ENCODE results near the gene LEP.
"Not testable (repeated sequence)": the region's sequence is repeated elsewhere in the genome, so short reads cannot be mapped to it uniquely, and the experiment has no call there.

LEP gene

DNA sequence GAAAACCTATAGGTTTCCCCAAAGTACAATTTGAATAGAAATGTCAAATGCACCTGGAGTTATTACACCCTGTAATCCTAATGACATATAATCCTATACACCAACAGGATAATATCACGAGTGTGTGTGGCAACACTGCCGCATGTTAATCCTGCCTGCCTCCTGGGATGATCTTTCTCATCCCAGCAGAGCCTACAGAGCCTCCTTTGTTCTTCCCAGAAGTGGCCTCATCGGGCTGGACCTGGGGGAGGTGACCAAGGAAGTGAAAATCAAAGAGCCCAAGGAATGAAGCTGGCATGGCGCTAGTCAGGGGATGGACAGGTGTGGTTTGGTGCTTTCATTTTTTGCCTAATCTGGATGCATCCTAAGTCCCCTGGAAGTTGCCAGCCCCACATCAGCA is 29.5 kb upstream of the LEP start:
- DNase-seq, result no peak

DNA sequence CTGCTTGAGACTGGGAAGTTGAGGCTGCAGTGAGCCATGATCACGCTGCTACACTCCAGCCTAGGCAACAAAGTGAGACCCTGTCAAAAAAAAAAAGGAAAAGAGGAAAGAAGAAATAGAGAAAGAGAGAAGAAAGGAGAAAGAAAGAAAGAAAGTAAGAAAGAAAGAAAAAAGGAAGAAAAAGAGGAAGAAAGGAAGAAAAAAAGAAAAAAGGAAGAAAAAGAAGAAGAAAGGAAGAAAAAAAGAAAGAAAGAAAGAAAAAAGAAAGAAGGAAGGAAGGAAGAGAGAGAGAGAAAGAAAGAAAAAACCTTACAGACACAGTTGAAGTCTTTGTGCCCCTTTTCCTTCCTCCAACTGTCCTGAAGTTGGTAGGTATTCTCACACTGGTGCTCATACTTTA is 26.6 kb upstream of the LEP start:
- no peak for DNase-seq

DNA sequence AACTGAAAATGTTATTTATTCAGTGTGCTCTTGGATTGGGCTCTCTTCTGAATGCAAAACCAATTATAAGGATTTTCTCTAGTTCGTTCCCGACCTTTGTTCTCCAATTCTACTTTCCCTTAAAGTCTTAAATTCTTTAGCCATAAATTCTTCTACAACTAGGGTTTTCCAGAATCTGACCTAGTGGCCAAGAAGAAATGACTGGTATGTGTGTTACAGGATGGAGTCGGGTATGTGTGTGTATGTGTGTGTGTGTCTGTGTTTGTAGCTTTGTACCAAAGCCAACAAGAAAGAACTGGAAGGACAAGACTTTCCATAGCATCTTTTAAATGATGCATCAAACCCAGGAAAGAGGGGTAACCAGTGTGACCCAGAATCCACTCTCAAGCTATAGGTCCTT is 25.8 kb upstream of the LEP start:
- DNase-seq, result no peak

DNA sequence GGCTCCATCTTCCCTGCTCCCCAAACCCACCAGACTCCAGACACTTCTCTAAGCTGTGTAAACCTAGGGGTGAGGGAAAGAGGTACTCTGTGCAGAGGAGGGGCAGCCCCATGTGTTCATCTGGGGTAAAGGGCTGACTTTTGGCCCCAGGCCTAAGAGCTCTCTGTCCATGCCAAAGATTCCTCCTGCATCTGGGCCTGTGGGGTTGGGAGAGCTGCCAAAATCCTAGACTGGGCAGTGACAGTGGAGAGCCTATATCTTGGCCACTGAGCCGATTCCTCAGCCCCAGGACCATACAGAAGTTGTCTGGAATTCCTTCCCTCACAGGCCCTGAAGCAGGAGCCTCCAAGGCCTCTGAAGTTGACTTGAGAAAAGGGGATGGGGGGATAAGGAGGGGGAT is 25.3 kb upstream of the LEP start:
- no peak for DNase-seq

DNA sequence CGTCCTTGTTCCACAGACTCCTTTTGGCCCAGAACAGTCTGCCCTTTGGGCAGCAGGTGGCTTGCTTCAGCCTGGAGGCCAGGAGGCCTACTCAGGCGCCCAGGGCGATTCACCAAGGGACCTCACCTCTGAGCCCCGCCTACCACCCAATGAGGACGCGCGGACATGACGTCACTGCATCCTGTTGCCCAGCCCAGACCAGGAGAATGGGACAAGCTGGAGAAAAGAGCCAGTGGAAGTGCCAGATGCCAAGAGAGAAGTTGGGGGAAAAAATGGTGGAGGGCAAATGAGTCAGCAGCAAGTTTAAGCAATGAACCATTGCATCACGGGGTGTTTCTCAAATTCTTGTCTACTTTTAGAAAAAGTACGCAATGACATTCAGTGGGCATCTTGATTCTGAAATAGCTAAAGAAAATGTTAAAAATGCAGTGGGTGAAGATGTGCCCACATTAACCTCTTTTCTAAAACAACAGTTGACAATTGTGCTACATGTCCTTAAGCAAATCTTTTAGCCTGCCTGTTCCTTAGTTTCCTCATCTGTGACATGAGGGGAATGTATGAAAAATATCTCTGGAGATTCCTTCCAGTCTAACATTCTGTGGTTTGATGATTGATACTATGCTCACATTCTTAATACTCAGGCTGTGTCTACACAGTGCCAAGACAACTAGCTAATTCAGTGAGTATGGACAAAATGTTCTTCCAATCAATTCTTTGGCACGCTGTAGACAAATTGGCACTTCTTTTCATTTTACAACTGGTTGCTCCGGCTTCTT is 23.9 kb upstream of the LEP start:
- DNase-seq, result no peak

DNA sequence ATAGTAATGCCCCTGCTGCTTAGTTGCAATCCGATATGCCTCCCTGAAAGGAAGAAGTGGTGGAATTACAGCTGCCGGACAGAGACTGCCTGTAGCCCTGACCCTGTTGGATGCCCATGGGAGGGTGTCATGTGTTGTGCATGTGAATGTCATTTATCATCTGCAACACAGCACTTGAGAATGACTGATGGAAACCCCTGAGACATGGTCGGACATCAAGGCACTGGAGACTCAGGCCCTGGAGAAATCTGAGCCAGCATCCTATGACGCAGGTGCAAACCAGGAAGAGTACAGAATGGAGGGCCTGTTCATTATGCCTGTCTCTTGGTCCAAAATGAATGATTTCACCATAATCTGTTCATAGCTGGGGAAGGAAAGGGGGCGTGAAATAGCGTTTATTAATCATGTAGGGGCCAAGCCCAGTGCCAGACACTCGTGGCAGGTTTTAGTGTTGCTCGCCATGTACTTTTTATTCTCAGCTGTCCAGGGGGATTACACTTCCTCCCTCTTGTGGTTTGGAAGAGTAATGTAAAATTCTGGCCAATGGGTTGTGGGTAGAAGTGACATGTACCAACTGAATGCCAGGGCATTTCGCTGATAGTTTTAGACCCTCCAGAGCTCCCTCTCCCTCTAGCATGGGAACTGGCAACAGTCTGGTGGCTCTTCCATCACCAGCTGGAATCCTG is 23.0 kb upstream of the LEP start:
- no peak for DNase-seq

DNA sequence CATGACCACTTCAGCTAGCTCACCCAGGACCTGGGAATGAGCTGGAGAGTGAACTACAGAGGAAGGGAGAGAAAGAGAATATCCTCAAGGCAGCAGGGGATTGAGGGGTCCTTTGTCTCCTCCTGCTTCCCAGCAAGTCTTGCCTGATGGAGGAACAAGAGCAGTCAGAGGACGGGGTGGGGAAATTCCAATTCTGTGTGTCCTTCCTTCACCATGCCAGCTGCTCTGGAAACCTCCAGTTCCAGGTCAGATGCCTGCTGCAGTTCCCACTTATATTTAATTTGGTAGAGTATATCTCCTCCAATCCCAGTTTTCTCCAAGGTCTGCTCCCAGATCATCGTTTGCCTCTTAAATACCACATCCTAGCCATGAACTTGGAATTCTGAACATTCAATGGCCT is 21.4 kb upstream of the LEP start:
- DNase-seq, result no peak

DNA sequence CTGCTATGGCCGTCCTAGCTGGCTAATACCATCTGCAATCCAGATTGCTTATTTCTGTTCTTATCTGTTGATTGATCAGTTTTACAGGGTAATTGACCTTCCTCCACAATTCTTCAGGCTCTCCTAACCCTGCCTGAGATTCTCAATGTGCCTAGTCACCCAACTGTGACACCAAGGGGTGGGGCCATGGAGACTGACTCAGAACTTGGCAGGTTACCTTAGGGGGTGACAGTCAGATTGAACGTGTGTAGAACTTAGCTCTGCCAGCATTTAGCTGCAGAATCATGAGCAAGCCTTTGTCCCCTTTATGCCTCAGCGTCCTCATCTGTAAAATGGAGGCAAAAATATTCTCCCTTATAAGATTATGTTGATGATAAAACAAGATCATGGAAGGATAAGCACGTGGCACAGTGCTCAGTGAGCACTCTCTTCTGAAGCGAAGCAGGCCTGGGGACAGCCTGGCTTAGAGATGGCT is 19.1 kb upstream of the LEP start:
- DNase-seq, result no peak

DNA sequence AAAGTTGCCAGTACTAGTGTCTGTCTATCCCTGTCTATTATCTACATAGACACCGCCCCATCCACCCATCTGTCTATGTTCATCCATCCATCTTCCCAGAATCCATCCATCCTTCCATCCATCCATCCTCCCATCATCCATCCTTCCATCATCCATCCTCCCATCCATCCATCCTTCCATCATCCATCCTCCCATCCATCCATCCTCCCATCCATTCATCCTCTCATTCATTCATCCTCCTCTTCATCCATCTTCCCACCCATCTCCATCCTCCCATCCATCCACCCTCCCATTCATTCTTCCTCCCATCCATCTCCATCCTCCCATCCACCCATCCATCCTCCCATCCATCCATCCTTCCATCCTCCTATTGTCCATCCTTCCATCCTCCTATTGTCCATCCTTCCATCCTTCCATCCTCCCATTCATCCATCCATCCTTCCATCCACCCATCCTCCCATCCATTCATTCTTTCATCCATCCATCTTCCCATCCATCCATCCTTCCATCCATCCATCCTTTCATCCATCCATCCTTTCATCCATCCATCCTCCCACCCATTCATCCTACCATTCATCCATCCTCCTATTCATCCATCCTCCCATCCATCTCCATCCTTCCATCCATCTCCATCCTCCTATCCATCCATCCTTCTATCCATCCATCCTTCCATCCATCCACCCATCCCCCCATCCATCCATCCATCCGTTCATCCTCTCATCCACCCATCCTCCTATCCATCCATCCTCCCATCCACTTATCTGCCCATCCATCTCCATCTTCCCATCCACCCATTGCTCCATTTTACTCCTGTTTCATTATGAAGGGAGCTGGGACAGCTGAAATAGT is 14.7 kb upstream of the LEP start:
- DNase-seq, result no peak

DNA sequence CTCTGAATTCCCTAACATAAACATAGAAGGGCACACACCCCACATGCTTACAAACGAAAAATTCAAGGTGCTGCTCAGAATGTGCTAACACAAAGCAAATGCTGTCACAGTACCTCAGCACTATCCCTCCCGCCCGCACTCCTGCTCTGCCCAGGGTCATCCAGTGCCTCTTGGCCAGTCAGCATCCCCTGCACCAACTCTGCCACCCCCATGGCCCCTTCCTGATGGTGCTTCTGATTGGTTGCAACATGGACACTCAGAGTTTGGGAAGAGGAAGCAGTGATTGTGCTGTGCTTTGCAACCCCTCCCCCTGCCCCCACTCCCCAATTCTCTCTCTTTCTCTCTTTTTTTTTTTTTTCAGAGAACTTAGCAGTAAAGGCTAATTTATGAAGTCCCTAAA is 13.8 kb upstream of the LEP start:
- no peak for DNase-seq

DNA sequence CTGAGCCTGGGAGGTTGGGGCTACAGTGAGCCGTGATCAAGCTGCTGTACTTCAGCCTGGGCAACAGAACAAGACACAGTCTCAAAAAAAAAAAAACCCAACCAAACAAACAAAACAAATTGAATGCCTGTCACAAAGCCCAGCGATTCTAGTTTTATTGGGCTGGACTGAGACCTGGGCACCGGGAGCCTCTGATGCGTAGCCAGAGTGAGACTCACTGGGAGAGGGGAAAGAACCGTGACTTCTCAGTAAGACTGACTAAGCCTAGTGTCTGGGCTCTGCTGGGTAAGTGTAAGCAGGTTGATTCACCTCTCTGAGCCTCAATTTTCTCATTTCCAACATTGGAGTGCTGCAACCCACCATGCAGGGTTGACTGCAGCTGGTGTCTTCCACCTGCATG is 10.1 kb upstream of the LEP start:
- no peak for DNase-seq

DNA sequence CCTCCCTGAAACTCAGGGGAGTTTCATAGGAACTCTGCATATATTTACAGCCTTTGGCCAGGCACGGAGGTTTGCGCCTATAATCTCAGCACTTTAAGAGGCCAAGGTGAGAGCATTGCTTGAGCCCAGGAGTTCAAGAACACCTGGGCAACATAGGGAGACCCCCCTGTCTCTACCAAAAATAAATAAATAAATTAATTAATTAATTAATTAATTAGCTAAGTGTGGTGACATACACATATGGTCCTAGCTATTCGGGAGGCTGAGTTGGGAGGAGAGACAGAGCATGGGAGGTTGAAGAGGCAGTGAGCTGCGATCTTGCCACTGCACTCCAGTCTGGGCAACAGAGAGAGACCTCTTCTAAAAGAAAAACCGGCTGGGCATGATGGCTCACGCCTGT is 9.4 kb upstream of the LEP start:
- DNase-seq, result no peak

DNA sequence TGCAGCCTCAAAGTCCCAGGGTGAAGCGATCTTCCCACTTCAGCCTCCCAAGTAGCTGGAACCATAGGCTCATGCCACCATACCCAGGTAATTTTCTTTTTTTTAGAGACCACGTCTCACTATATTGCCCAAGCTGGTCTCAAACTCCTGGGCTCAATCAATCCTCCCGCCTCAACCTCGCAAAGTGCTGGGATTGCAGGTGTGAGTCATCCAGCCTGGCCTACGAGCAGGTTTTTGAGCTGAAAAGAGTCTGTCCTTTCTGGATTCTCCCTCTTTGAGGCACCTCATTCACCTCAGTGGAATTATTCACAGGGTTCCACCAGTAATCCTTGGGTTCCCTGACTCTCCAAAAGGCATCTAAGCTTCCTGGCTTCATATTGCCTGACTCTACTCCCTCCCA is 7.6 kb upstream of the LEP start:
- no peak for DNase-seq

DNA sequence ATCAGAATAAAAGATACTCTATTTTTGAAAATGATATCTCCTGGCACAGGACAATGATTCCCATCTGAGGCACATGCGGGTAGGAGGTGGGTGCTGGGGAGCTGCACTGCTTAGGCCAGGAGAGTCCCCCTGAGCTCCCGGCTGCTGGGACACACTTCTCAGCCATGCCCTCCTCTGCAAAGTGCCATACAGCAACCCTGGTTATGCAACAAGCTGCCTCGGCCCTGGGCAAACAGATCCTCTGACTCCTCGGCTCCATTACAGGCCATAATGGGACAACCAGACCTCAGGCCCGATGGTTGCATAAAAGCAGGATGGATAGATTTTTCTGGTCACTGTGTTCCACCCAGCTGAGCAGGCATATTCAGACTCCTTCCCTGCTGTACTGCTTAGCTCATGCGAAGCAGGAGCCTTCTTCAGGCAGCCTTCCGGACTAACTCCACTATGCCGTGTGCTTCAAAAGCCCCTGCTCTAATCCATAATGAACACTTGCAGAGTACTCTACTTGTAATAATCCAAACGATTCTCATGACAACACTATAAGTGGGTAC is 6.5 kb upstream of the LEP start:
- no peak for DNase-seq

DNA sequence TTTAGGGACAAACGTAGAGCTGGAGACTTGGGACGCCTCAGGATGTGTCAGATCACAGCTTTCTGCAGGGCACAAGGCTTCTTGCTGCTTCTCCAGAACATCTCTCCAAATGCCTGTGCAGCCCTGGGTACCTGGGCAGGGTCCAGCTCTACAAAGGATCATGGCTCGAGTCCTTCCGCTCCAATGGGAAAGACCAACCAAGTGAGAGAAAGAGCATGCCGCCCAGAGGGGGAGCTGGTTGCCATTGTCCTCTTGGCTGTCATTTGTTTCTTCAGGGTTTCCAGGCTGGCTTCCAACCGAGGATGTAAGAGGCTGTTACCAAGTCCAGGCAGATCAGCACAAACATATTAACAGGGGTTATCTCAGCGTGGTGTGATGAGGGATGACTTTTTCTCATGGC is 5.6 kb upstream of the LEP start:
- no peak for DNase-seq

DNA sequence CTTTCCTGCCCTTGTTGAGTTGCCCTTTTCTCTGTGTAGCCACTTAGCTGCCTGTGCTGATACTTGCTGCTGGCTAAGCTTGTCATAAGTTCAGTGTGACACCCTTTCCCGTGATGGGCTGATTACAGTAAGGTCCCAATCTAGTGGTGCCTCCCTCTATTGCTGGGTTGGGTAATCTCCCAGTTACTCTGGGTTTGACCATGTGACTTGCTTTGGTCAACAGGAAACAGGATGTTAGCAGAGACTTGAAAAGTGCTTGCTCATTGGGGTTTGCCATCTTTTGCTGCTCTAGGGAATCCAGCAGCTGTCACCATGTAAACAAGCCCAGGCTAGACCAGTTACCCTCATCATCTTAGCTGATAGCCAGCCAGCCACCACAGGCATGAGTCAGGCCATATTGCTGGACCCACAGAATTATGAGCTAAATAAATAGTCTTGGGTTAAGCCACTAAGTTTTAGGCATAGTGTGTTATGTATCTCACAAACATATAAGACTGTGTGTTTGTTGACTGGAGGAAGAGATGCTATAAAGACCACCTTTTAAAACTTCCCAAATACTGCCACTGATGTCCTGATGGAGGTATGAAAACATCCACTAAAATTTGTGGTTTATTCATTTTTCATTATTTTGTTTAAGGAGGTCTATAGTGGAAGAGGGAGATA is 4.0 kb upstream of the LEP start:
- peak in 1 of 5 donors; percentile 88 for DNase-seq

DNA sequence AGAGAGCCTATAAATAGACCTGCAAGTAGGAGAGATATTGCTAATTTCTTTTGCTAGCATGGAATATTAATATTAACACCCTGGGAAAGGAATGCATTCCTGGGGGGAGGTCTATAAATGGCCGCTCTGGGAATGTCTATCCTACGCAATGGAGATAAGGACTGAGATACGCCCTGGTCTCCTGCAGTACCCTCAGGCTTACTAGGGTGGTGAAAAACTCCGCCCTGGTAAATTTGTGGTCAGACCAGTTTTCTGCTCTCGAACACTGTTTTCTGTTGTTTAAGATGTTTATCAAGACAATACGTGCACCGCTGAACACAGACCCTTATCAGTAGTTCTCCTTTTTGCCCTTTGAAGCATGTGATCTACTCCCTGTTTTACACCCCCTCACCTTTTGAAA is 1.9 kb upstream of the LEP start:
- not testable (repeated sequence) for DNase-seq

DNA sequence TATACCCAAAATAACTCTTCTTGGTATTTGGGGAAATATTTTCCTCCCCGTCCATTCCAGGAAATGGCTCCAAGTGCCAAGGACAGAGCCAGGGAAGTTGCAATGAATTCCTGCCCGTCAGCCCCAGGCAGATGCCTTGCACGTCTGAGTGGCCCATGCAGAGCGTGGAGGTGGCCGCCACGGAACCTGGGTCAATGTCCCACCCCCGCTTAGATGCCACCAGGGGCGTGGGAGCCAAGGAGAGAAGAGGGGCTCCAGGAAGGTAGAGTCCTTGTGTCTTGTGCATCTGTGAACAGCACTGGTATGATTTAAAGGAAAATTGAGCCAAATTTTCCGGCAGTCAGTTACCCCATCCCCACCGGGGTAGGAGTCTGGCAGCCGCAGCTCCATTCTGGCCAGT is 1.6 kb downstream of the LEP start:
- DNase-seq, result no peak

DNA sequence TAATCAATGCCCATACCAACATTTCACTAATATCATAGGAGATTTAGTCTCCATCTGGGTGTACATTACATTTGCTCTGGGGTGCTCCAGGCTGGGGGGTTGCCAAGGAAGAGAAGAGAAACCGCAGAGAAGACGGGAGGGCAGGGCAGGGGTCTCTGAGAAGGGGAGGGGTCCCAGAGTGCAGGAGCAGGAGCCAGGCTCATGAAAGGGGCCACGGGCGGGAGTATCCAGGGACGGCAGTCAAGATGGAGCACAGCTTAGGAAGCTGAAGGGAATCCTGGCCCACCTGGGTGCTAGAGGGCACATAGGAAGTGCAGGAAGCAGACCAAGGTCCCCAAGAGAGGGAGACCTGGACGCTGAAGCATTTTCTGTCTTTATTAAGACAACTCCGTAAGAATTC is 2.2 kb downstream of the LEP start:
- no peak for DNase-seq

DNA sequence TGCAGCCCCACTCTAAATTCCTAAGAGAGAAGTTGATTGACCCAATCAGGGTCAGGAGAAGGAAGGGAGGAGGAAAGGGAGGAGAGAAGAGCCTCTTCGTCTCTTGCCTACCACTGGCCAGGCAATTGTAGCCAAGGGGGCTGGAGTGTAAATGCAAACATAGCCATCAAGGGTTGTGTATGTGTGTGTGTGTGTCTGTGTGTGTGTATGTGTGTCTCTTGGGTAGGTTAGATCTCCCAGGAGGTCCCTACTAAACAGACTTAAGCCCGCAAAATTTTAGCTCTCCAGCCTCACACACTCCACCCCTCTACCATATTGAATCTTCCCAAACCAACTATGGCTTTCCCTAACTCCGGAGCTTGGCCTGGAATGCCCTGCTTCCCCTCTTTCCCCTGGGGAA is 3.8 kb downstream of the LEP start:
- DNase-seq, result no peak

DNA sequence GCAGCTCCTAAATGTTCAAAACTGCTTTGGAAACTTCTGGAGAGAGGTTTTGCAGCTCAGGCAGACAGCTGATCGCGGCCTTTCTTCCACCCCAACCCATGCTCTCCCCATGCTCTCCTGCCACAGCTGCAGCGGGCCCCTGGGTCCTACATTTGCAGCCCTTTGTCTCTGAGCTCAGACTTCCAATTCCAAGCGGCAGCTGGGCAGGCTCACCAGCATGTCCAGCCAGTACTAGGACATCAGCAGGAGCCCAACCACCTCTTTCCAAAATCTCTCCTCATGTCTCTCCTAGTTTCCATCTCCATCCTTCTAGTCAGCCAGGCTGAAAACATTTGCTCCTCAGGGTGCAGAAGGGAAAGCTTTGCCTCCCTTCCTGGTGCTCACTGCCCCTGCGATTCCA is 6.0 kb downstream of the LEP start:
- DNase-seq, result no peak

DNA sequence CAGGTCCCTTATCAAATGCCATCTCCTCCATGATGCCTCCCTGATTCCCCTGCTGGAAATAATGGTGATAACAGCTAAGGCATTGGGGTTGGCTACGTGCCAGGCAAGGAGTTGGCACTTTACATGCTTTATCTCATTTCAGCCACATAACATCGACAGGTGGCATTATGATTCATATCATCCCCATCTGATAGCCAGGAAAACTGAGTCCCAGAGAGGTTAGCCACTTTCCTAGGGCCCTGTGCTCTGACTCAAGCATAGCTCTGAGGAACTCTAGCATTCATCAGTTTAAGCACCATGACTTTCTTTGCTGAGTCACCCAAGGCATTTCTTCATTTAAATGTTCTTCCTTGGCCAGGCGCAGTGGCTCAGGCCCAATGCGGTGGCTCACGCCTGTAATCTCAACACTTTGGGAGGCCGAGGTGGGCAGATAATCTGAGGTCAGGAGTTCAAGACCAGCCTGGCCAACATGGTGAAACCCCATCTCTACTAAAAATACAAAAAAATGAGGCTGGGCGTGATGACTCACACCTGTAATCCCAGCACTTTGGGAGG is 6.6 kb downstream of the LEP start:
- no peak for DNase-seq

DNA sequence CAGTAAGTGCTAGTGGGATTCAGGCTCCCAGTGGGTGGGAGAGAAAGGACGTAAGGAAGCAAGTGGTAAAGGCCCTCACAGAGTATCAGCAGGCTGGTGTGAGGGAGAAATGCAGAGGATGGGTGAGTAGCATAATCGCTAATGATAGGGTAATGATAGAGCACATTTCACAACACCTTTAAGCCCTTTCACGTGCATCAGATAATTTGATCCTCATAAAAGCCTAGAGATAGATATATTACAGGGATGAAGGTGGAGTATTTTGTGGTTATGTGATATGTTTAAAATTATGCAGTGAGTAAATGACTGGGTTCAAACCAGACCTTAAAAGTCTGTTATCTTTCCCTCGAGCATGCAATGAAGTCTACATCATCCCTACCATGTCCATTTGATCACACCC is 10.3 kb downstream of the LEP start:
- DNase-seq, result no peak

Data from T-helper 1 cell (primary cell).